HepG2 (cell line): Measurements from ENCODE around the gene LTBR. TPM values are rescaled to one million over a fixed set of nuclear protein-coding genes. Genes with fewer than 3 reads are reported as not detected.
A peak's percentile ranks its signal among the peaks of the same experiment; 100 is the strongest.

Experiments
- ETV5 ChIP-seq: IDR thresholded peaks from 2 replicates; pipeline ENCODE4 v1.6.1; 2018; ENCODE audit warnings: missing biosample characterization, missing genetic modification reagents, inconsistent platforms, borderline replicate concordance
- NONO ChIP-seq, 2 experiments: fragments of 450-650 bp in 1 of 2; sonication (generic) in 1 of 2; formaldehyde crosslinking in 1 of 2; IDR thresholded peaks in 1 of 2; conservative IDR thresholded peaks in 1 of 2; 2 replicates each; pipeline versions ENCODE4 v1.6.1 to v1.8.0; 2017 to 2022; ENCODE audit warnings: mild to moderate bottlenecking in 1 of 2, missing genetic modification reagents in 1 of 2, moderate library complexity in 1 of 2
- PHF20 ChIP-seq: sonication (generic); formaldehyde crosslinking; IDR thresholded peaks from 2 replicates; pipeline ENCODE4 v1.5.0; 2020; ENCODE audit warnings: mild to moderate bottlenecking, missing genetic modification reagents
- RAD21 ChIP-seq: fragments of 450-650 bp; formaldehyde crosslinking; IDR thresholded peaks from 2 replicates; pipeline ENCODE4 v1.5.0; 2020; ENCODE audit warnings: mild to moderate bottlenecking
- TCF12 ChIP-seq, 2 experiments: fragments of 450-650 bp in 1 of 2; sonication (generic) in 1 of 2; formaldehyde crosslinking in 1 of 2; IDR thresholded peaks; 2 replicates each; pipeline versions ENCODE4 v1.6.1 to v1.8.0; 2017 to 2022; ENCODE audit warnings: antibody characterized with exemption in 1 of 2, mild to moderate bottlenecking in 1 of 2, missing genetic modification reagents in 1 of 2, moderate library complexity in 1 of 2
- ZNF883 ChIP-seq: sonication (generic); formaldehyde crosslinking; IDR thresholded peaks from 2 replicates; pipeline ENCODE4 v1.5.1; 2020; ENCODE audit warnings: mild to moderate bottlenecking, missing genetic modification reagents; ENCODE audit errors: not compliant biosample characterization
- polyA plus RNA-seq, 8 experiments: library from polyadenylated mRNA; depleted of rRNA in 3 of 8; stranded (reverse) in 7 of 8; unstranded in 1 of 8; fragments of >200 nt; fragmentation: Illumina TruSeq in 4 of 8; extraction: Trizol in 4 of 8; gene quantifications; 2 replicates each; pipeline versions ENCODE4 v1.2.1 to v1.2.3, GENCODE V29; 2011 to 2016; ENCODE audit warnings: low read depth in 4 of 8, missing spikeins in 1 of 8, mixed read lengths in 1 of 8; ENCODE audit not compliant: insufficient read depth in 1 of 8
- total RNA-seq, 5 experiments: library from RNA; depleted of rRNA; stranded (reverse); fragments of >200 nt; fragmentation: Illumina TruSeq; extraction: Trizol; gene quantifications; 2 replicates each; pipeline ENCODE4 v1.2.3, GENCODE V29; 2016; ENCODE audit warnings: low read depth in 1 of 5
- TF ChIP-seq, protein P1 (sequence below): sonication (generic); formaldehyde crosslinking; IDR thresholded peaks from 2 replicates; pipeline ENCODE4 v1.4.0; 2020; ENCODE audit warnings: missing genetic modification reagents
- TF ChIP-seq, protein P2 (sequence below): IDR thresholded peaks from 2 replicates; pipeline ENCODE4 v1.6.1; 2016; ENCODE audit warnings: mild to moderate bottlenecking
- TF ChIP-seq, protein P3 (sequence below): IDR thresholded peaks from 2 replicates; pipeline ENCODE4 v1.6.1; 2016; ENCODE audit warnings: low read depth, missing genetic modification reagents, missing compliant biosample characterization
- TF ChIP-seq, protein P4 (sequence below): IDR thresholded peaks from 2 replicates; pipeline ENCODE4 v1.6.1; 2016; ENCODE audit warnings: missing compliant biosample characterization, missing genetic modification reagents, borderline replicate concordance
- TF ChIP-seq, protein P5 (sequence below): sonication (generic); formaldehyde crosslinking; conservative IDR thresholded peaks from 2 replicates; pipeline ENCODE4 v1.8.0; 2022; ENCODE audit warnings: missing genetic modification reagents

Gene LTBR
- total and polyA plus RNA-seq, 2 of the 13 experiments (the other 11 are each of a cell fraction or from before 2014, with no cell fraction given): 31.4 to 34.8 TPM

DNA sequence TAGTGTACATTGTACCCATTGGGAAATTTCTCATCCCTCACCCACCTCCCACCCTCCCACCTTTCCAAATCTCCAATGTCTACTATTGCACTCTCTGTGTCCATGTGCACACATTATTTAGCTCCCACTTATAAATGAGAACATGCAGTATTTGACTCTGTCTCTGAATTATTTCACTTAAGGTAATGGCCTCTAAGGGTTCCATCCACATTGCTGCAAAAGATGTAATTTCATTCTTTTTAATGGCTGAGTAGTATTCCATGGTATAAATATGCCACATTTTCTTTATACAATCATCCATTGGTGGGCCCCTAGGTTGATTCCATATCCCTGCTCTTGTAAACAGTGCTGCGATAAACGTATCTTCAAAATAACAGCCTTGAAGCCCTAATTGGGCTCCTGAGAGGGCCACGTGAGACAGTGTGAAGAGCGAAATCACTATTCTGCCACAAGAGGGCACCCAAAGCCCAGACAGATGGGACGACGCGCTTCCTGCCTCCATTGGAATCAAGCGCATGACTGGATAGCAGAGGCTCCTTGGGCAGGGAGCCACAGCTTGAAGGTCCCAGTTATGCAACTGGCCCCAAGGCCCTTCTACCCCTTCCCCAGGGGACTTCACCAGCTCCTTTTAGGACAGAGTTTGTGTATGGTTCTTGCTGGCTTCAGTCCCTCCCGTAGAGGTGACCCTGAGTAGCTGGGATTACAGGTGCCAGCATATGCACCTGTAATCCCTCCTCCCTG, 39.5 kb downstream of the LTBR start (continued):
- TF ChIP-seq, protein P1, sequence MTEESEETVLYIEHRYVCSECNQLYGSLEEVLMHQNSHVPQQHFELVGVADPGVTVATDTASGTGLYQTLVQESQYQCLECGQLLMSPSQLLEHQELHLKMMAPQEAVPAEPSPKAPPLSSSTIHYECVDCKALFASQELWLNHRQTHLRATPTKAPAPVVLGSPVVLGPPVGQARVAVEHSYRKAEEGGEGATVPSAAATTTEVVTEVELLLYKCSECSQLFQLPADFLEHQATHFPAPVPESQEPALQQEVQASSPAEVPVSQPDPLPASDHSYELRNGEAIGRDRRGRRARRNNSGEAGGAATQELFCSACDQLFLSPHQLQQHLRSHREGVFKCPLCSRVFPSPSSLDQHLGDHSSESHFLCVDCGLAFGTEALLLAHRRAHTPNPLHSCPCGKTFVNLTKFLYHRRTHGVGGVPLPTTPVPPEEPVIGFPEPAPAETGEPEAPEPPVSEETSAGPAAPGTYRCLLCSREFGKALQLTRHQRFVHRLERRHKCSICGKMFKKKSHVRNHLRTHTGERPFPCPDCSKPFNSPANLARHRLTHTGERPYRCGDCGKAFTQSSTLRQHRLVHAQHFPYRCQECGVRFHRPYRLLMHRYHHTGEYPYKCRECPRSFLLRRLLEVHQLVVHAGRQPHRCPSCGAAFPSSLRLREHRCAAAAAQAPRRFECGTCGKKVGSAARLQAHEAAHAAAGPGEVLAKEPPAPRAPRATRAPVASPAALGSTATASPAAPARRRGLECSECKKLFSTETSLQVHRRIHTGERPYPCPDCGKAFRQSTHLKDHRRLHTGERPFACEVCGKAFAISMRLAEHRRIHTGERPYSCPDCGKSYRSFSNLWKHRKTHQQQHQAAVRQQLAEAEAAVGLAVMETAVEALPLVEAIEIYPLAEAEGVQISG (CRISPR knock-in tag): peak; percentile 44; the same call in 1 of the 2 replicates
- TF ChIP-seq, protein P2, sequence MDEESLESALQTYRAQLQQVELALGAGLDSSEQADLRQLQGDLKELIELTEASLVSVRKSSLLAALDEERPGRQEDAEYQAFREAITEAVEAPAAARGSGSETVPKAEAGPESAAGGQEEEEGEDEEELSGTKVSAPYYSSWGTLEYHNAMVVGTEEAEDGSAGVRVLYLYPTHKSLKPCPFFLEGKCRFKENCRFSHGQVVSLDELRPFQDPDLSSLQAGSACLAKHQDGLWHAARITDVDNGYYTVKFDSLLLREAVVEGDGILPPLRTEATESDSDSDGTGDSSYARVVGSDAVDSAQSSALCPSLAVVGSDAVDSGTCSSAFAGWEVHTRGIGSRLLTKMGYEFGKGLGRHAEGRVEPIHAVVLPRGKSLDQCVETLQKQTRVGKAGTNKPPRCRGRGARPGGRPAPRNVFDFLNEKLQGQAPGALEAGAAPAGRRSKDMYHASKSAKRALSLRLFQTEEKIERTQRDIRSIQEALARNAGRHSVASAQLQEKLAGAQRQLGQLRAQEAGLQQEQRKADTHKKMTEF (CRISPR knock-in tag): peak; percentile 58; the same call in 1 of the 2 replicates
- TF ChIP-seq NONO (IDR thresholded peaks at IDR 0.05) (no peak), NONO (CRISPR knock-in tag; conservative IDR thresholded peaks at IDR 0.05) (peak; percentile 49; the same call in 1 of the 2 replicates), TCF12 (IDR thresholded peaks at IDR 0.05) (no peak), TCF12 (CRISPR knock-in tag; IDR thresholded peaks at IDR 0.05) (no peak), ETV5 (peak; percentile 70; the same call in 1 of the 2 replicates), RAD21 (CRISPR knock-in tag) (peak; percentile 84), PHF20 (no peak), ZNF883 (CRISPR knock-in tag) (peak; percentile 20)
- TF ChIP-seq, protein P3, sequence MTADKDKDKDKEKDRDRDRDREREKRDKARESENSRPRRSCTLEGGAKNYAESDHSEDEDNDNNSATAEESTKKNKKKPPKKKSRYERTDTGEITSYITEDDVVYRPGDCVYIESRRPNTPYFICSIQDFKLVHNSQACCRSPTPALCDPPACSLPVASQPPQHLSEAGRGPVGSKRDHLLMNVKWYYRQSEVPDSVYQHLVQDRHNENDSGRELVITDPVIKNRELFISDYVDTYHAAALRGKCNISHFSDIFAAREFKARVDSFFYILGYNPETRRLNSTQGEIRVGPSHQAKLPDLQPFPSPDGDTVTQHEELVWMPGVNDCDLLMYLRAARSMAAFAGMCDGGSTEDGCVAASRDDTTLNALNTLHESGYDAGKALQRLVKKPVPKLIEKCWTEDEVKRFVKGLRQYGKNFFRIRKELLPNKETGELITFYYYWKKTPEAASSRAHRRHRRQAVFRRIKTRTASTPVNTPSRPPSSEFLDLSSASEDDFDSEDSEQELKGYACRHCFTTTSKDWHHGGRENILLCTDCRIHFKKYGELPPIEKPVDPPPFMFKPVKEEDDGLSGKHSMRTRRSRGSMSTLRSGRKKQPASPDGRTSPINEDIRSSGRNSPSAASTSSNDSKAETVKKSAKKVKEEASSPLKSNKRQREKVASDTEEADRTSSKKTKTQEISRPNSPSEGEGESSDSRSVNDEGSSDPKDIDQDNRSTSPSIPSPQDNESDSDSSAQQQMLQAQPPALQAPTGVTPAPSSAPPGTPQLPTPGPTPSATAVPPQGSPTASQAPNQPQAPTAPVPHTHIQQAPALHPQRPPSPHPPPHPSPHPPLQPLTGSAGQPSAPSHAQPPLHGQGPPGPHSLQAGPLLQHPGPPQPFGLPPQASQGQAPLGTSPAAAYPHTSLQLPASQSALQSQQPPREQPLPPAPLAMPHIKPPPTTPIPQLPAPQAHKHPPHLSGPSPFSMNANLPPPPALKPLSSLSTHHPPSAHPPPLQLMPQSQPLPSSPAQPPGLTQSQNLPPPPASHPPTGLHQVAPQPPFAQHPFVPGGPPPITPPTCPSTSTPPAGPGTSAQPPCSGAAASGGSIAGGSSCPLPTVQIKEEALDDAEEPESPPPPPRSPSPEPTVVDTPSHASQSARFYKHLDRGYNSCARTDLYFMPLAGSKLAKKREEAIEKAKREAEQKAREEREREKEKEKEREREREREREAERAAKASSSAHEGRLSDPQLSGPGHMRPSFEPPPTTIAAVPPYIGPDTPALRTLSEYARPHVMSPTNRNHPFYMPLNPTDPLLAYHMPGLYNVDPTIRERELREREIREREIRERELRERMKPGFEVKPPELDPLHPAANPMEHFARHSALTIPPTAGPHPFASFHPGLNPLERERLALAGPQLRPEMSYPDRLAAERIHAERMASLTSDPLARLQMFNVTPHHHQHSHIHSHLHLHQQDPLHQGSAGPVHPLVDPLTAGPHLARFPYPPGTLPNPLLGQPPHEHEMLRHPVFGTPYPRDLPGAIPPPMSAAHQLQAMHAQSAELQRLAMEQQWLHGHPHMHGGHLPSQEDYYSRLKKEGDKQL (CRISPR knock-in tag): no peak
- TF ChIP-seq, protein P4, sequence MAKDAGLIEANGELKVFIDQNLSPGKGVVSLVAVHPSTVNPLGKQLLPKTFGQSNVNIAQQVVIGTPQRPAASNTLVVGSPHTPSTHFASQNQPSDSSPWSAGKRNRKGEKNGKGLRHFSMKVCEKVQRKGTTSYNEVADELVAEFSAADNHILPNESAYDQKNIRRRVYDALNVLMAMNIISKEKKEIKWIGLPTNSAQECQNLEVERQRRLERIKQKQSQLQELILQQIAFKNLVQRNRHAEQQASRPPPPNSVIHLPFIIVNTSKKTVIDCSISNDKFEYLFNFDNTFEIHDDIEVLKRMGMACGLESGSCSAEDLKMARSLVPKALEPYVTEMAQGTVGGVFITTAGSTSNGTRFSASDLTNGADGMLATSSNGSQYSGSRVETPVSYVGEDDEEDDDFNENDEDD (CRISPR knock-in tag): peak; percentile 79; the same call in 1 of the 2 replicates
- TF ChIP-seq, protein P5, sequence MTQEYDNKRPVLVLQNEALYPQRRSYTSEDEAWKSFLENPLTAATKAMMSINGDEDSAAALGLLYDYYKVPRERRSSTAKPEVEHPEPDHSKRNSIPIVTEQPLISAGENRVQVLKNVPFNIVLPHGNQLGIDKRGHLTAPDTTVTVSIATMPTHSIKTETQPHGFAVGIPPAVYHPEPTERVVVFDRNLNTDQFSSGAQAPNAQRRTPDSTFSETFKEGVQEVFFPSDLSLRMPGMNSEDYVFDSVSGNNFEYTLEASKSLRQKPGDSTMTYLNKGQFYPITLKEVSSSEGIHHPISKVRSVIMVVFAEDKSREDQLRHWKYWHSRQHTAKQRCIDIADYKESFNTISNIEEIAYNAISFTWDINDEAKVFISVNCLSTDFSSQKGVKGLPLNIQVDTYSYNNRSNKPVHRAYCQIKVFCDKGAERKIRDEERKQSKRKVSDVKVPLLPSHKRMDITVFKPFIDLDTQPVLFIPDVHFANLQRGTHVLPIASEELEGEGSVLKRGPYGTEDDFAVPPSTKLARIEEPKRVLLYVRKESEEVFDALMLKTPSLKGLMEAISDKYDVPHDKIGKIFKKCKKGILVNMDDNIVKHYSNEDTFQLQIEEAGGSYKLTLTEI (CRISPR knock-in tag): no peak
